OCI-LY3 (cell line): ENCODE measurements around the gene SV2B.

Experiments used
- H2AFZ ChIP-seq: fragments of 200-600, 300-600 bp; shearing (Covaris generic); 2 replicates; pipeline ENCODE4 v1.6.0; 2014; ENCODE audit warnings: antibody characterized with exemption, low read depth, low read length
- H3K27ac ChIP-seq: fragments of 200-600, 300-600 bp; sonication (generic); 2 replicates; pipeline ENCODE4 v1.5.1; 2014; ENCODE audit warnings: mild to moderate bottlenecking, low read length, moderate library complexity, mixed read lengths
- H3K27me3 ChIP-seq: fragments of 200-600, 300-600 bp; sonication (generic); 2 replicates; pipeline ENCODE4 v1.6.1; 2014; ENCODE audit warnings: low read depth, low read length, mixed read lengths
- H3K36me3 ChIP-seq: fragments of 200-600, 300-600 bp; sonication (generic); replicated peaks from 2 replicates; pipeline ENCODE3; 2014; ENCODE audit warnings: low read depth, low read length, mixed read lengths
- H3K4me1 ChIP-seq: fragments of 300-600, 200-600 bp; sonication (generic); 2 replicates; pipeline ENCODE4 v1.6.1; 2014; ENCODE audit warnings: low read length, mixed read lengths
- H3K4me2 ChIP-seq: fragments of 200-600, 300-600 bp; sonication (generic); 2 replicates; pipeline ENCODE4 v1.6.1; 2014; ENCODE audit warnings: low read length, mixed read lengths
- H3K4me3 ChIP-seq: fragments of 300-600, 200-600 bp; sonication (generic); 2 replicates; pipeline ENCODE4 v1.5.1; 2014; ENCODE audit warnings: antibody characterized with exemption, mild to moderate bottlenecking, low read length, moderate library complexity
- H3K79me2 ChIP-seq: fragments of 300-600, 200-600 bp; shearing (Covaris generic); 2 replicates; pipeline ENCODE4 v1.6.1; 2014; ENCODE audit warnings: mild to moderate bottlenecking, low read length, mixed read lengths
- H3K9ac ChIP-seq: fragments of 300-600, 200-600 bp; shearing (Covaris generic); 2 replicates; pipeline ENCODE4 v1.6.0; 2014; ENCODE audit warnings: mild to moderate bottlenecking, low read length, moderate library complexity
- H3K9me3 ChIP-seq: fragments of 200-600, 300-600 bp; shearing (Covaris generic); 2 replicates; pipeline ENCODE4 v1.6.1; 2014; ENCODE audit warnings: low read length, mixed read lengths; ENCODE audit not compliant: insufficient read depth
- H4K20me1 ChIP-seq: fragments of 200-600, 300-600 bp; sonication (generic); 2 replicates; pipeline ENCODE4 v1.6.1; 2016; ENCODE audit warnings: low read length, mixed read lengths; ENCODE audit not compliant: insufficient read depth
- CTCF ChIP-seq: fragments of 200-600, 300-600 bp; sonication (generic); IDR thresholded peaks from 2 replicates; pipeline ENCODE4 v1.5.1; 2014; ENCODE audit warnings: antibody characterized with exemption, low read length, low read depth
- EZH2phosphoT487 ChIP-seq: fragments of 200-600 bp; shearing (Covaris generic); IDR thresholded peaks from 2 replicates; pipeline ENCODE4 v1.6.1; 2018; ENCODE audit warnings: antibody characterized with exemption, mixed run types, low read depth

The SV2B gene

DNA sequence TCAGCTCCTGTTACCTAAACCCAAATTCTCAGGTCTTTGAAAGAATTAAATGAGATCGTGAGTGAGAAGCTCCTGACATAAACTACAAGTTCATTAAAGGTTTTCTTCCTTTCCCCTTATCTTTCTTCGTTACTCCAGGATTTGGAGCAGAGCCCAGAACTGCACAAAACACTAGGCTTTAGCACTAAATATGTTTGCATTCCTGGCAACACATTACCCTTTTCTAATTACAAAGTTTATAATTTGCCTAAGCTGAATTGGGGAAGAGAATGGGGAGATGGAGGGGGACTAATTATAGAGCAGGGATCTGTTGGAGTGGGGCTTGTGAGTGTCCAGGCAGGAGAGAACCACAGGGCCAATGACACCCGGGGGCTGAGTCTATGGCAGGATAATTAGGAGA lies 109.7 kb downstream of the SV2B start:
- Histone ChIP-seq H3K27me3 (peaks cover 57% of the 10 kb centered on the region), H3K4me2 (no peak overlapping the region), H4K20me1 (no peaks in the 10 kb centered on the region), H3K4me3 (no peak overlapping the region), H2AFZ (no peak overlapping the region), H3K27ac (no peak overlapping the region), H3K79me2 (no peaks in the 10 kb centered on the region), H3K9ac (no peak overlapping the region), H3K4me1 (no peaks in the 10 kb centered on the region), H3K9me3 (no peaks in the 10 kb centered on the region), H3K36me3 (no peaks in the 10 kb centered on the region)
- TF ChIP-seq EZH2phosphoT487 (no peak), CTCF (no peak)

- Histone ChIP-seq H3K4me2 (no peak overlapping the region), H3K27me3 (peaks cover 45% of the 10 kb centered on the region), H2AFZ (no peak overlapping the region), H3K9ac (no peak overlapping the region), H3K27ac (no peak overlapping the region), H3K4me3 (no peak overlapping the region), H3K79me2 (no peaks in the 10 kb centered on the region), H3K36me3 (no peaks in the 10 kb centered on the region), H3K4me1 (no peaks in the 10 kb centered on the region), H4K20me1 (no peaks in the 10 kb centered on the region), H3K9me3 (no peaks in the 10 kb centered on the region)
- TF ChIP-seq CTCF: no peak
- no peak for TF ChIP-seq EZH2phosphoT487
Measured at GRCh38 chr15:91214675-91215590, 114.9 kb downstream of the SV2B start.

DNA sequence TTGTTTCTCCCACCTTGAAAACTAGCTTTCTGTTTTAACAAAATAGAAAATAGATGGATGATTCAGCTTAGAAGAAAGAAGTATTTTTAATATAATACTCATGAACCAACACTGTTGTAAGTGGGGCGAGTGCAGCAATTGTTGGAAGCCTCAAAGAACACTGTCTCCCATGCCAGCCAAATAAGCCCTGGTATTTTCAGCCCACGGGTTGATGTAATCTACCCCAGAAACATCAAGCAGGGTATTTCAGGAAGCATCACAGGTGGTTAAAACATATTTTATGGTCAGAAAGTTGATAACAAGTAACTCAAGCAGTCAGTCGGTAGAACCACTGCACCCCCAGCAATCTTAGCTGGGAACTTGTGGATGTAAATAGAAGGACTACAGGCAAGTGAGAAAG lies 115.9 kb downstream of the SV2B start:
- H3K27me3 ChIP-seq: peaks cover 34% of the 10 kb centered on the region
- no peak overlapping the region for H2AFZ ChIP-seq
- no peak overlapping the region for H3K4me2 ChIP-seq
- H3K79me2 ChIP-seq: no peaks in the 10 kb centered on the region
- no peak overlapping the region for H3K27ac ChIP-seq
- H4K20me1 ChIP-seq: no peaks in the 10 kb centered on the region
- H3K4me3 ChIP-seq: no peak overlapping the region
- no peak for TF ChIP-seq EZH2phosphoT487
- no peak for TF ChIP-seq CTCF
- H3K9ac ChIP-seq: no peak overlapping the region
- no peaks in the 10 kb centered on the region for H3K9me3 ChIP-seq
- H3K36me3 ChIP-seq: no peaks in the 10 kb centered on the region
- no peaks in the 10 kb centered on the region for H3K4me1 ChIP-seq

GRCh38 chr15:91219206-91219605 lies 119.1 kb downstream of the SV2B start:
- Histone ChIP-seq H3K9ac (no peak overlapping the region), H3K9me3 (no peaks in the 10 kb centered on the region), H3K79me2 (no peaks in the 10 kb centered on the region), H3K4me2 (no peak overlapping the region), H3K27ac (no peak overlapping the region), H3K27me3 (peaks cover 27% of the 10 kb centered on the region), H2AFZ (no peak overlapping the region), H3K36me3 (no peaks in the 10 kb centered on the region), H4K20me1 (no peaks in the 10 kb centered on the region), H3K4me1 (no peaks in the 10 kb centered on the region), H3K4me3 (no peak overlapping the region)
- TF ChIP-seq CTCF (no peak), EZH2phosphoT487 (no peak)
